Endothelial cell of umbilical vein (primary cell): ENCODE data around the gene PCDHB2. TPM values are rescaled to one million over a fixed set of nuclear protein-coding genes. Genes with fewer than 3 reads are reported as not detected.
"Not testable (repeated sequence)": the region's sequence is repeated elsewhere in the genome, so short reads cannot be mapped to it uniquely, and the experiment has no call there.

Source experiments
- BruUV-seq: library from RNA; stranded (reverse); fragments of 400-500 nt; replicated peaks from 2 replicates; lab custom pipeline; 2021; lab: Mats Ljungman, UMichigan
- CTCF ChIA-PET: fragments of 300-600, 350-600 bp; sonication (Branson Sonifier 250); formaldehyde crosslinking; loops from one replicate; lab custom pipeline; 2021; ENCODE audit warnings: antibody characterized with exemption, inconsistent platforms; lab: Charles Lee
- POLR2A ChIA-PET: fragments of 300-600, 350-600 bp; sonication (Branson Sonifier 250); formaldehyde crosslinking; loops from one replicate; lab custom pipeline; 2021; ENCODE audit warnings: antibody characterized with exemption, inconsistent platforms; lab: Charles Lee
- DNase-seq: peaks from one replicate; pipeline ENCODE4 v3.0.0-alpha.2; 2011; ENCODE audit warnings: low read depth, low spot score
- FAIRE-seq: peaks from 2 replicates; lab custom pipeline; 2011; peaks lifted over from hg19 to GRCh38; lab: Jason Lieb, UNC
- H2AFZ ChIP-seq: 2 replicates; pipeline ENCODE4 v1.6.0; 2012; ENCODE audit warnings: low read depth, low read length, control low read depth, inconsistent platforms
- H3K27ac ChIP-seq: 2 replicates; pipeline ENCODE4 v1.5.1; 2011; ENCODE audit warnings: low read depth, mild to moderate bottlenecking, control low read depth, low read length, moderate library complexity; ENCODE audit not compliant: insufficient read depth
- H3K27me3 ChIP-seq, 2 experiments: 2 replicates each; pipeline versions ENCODE4 v1.6.0 to v1.6.1; 2011; ENCODE audit warnings: low read length in 2 of 2, mixed read lengths in 1 of 2; ENCODE audit not compliant: control insufficient read depth in 2 of 2, insufficient read depth in 2 of 2
- H3K36me3 ChIP-seq, 2 experiments: 2 replicates in 1 of 2; 3 replicates in 1 of 2; pipeline ENCODE4 v1.5.1; 2011; ENCODE audit warnings: low read length in 2 of 2, mild to moderate bottlenecking in 1 of 2, moderate library complexity in 1 of 2; ENCODE audit not compliant: control insufficient read depth in 2 of 2, insufficient read depth in 2 of 2; ENCODE audit errors: extremely low read depth in 1 of 2
- H3K4me1 ChIP-seq: 3 replicates; pipeline ENCODE4 v1.5.1; 2011; ENCODE audit warnings: mild to moderate bottlenecking, low read length; ENCODE audit not compliant: control insufficient read depth, insufficient read depth; ENCODE audit errors: extremely low read depth
- H3K4me2 ChIP-seq: 2 replicates; pipeline ENCODE4 v1.6.1; 2011; ENCODE audit warnings: low read length, control low read depth, mixed read lengths; ENCODE audit not compliant: insufficient read depth
- H3K4me3 ChIP-seq, 3 experiments: fragments of 200-600 bp in 1 of 3; sonication (generic), shearing (Covaris generic) in 1 of 3; replicated peaks in 1 of 3; 2 replicates each; pipeline ENCODE4 v1.5.1; 2011 to 2016; ENCODE audit warnings: control low read depth in 3 of 3, low read length in 3 of 3, mild to moderate bottlenecking in 2 of 3, inconsistent platforms in 1 of 3, low read depth in 1 of 3, moderate library complexity in 1 of 3; ENCODE audit not compliant: insufficient read depth in 1 of 3
- H3K79me2 ChIP-seq: 2 replicates; pipeline ENCODE4 v1.6.0; 2012; ENCODE audit warnings: low read length, inconsistent platforms; ENCODE audit not compliant: control insufficient read depth, insufficient read depth
- H3K9ac ChIP-seq: replicated peaks from 2 replicates; pipeline ENCODE3; 2011; ENCODE audit warnings: low read length, control low read depth; ENCODE audit not compliant: insufficient read depth; ENCODE audit errors: extremely low read depth
- H3K9me1 ChIP-seq: replicated peaks from 3 replicates; pipeline ENCODE4 v1.6.0; 2011; ENCODE audit warnings: mild to moderate bottlenecking, low read length; ENCODE audit not compliant: control insufficient read depth, insufficient read depth; ENCODE audit errors: extremely low read depth
- H3K9me3 ChIP-seq: replicated peaks from 2 replicates; pipeline ENCODE4 v1.5.1; 2012; ENCODE audit warnings: low read length, inconsistent platforms; ENCODE audit not compliant: control insufficient read depth, insufficient read depth
- H4K20me1 ChIP-seq: replicated peaks from 2 replicates; pipeline ENCODE3; 2011; ENCODE audit warnings: mild to moderate bottlenecking, low read length; ENCODE audit not compliant: control insufficient read depth, insufficient read depth; ENCODE audit errors: extremely low read depth
- FOS ChIP-seq: IDR thresholded peaks from 2 replicates; pipeline ENCODE4 v1.6.1; 2011; ENCODE audit warnings: mild to moderate bottlenecking, low read length, moderate library complexity, borderline replicate concordance; ENCODE audit not compliant: insufficient read depth
- POLR2A ChIP-seq: IDR thresholded peaks from 2 replicates; pipeline ENCODE4 v1.6.1; 2012; ENCODE audit warnings: low read depth, mild to moderate bottlenecking, control low read depth, low read length
- POLR2AphosphoS5 ChIP-seq: IDR thresholded peaks from 2 replicates; pipeline ENCODE4 v1.6.1; 2012; ENCODE audit warnings: low read depth, mild to moderate bottlenecking, control low read depth, low read length, moderate library complexity; ENCODE audit not compliant: insufficient read depth
- dilution Hi-C: fragments of 300-500 bp; cut with MboI; formaldehyde crosslinking; loops from one replicate; pipeline ENCODE4 v1.15.0; 2019; ENCODE audit warnings: low sequenced_read_pairs; ENCODE audit not compliant: extremely low pct_ligation_motif_present
- intact Hi-C: fragments of 100-400 bp; cut with micrococcal nuclease; formaldehyde crosslinking; loops from one replicate; pipeline ENCODE4 v1.10.0; 2022
- polyA plus RNA-seq, 4 experiments: library from polyadenylated mRNA; depleted of rRNA in 3 of 4; stranded (reverse) in 3 of 4; unstranded in 1 of 4; fragments of >200 nt; gene quantifications; 2 replicates each; pipeline versions ENCODE4 v1.2.1 to v1.2.3, GENCODE V29; 2011 to 2012; ENCODE audit warnings: missing spikeins in 1 of 4
- total RNA-seq: library from RNA; stranded (reverse); gene quantifications from 2 replicates; pipeline ENCODE4 v1.2.3, GENCODE V29; 2021

Gene PCDHB2
- total and polyA plus RNA-seq, 2 donors (not counting 3 experiments of a cell fraction or from before 2014, with no cell fraction given), result 0.40 to 0.58 TPM

DNA sequence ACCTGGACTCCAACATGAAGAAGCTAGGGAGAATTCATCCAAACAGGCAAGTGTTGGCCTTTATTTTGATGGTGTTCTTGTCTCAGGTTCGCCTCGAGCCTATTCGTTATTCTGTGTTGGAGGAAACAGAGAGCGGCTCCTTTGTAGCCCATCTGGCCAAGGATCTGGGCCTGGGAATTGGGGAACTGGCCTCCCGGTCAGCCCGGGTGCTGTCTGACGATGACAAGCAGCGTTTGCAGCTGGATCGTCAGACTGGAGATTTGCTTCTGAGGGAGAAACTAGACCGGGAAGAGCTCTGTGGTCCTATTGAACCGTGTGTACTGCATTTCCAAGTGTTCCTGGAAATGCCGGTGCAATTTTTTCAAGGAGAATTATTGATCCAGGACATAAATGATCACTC, 27.6 kb downstream of the PCDHB2 start:
- no peak for DNase-seq
- Histone ChIP-seq H3K36me3 (no peaks in the 10 kb centered on the region), H3K9ac (no peak overlapping the region), H3K4me3 (no peak overlapping the region), H3K27ac (no peak overlapping the region), H3K4me1 (no peaks in the 10 kb centered on the region), H3K79me2 (no peaks in the 10 kb centered on the region), H3K9me3 (no peaks in the 10 kb centered on the region), H3K9me1 (no peaks in the 10 kb centered on the region), H3K4me2 (no peak overlapping the region), H4K20me1 (no peaks in the 10 kb centered on the region), H2AFZ (no peak overlapping the region), H3K27me3 (no peaks in the 10 kb centered on the region)
- POLR2A ChIA-PET, result no interaction called here
- TF ChIP-seq POLR2AphosphoS5 (no peak), POLR2A (no peak), FOS (no peak)
- dilution Hi-C loops (no loop called here), intact Hi-C loops (no loop called here)
- FAIRE-seq, result no peak
- no TSS peak for BruUV-seq
- CTCF ChIA-PET, result interaction anchor here (0.7 to 0.8 kb wide), 2 partner anchors 32 to 55 kb away, joined by 3 read pairs; partner anchors contain the start of gene PCDHB8

DNA sequence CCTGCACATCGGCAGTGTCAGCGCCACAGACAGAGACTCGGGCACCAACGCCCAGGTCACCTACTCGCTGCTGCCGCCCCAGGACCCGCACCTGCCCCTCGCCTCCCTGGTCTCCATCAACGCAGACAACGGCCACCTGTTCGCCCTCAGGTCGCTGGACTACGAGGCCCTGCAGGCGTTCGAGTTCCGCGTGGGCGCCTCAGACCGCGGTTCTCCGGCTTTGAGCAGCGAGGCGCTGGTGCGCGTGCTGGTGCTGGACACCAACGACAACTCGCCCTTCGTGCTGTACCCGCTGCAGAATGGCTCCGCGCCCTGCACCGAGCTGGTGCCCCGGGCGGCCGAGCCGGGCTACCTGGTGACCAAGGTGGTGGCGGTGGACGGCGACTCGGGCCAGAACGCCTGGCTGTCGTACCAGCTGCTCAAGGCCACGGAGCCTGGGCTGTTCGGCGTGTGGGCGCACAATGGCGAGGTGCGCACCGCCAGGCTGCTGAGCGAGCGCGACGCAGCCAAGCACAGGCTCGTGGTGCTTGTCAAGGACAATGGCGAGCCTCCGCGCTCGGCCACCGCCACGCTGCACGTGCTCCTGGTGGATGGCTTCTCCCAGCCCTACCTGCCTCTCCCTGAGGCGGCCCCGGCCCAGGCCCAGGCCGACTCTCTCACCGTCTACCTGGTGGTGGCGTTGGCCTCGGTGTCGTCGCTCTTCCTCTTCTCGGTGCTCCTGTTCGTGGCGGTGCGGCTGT, 29.2 kb downstream of the PCDHB2 start:
- H3K27ac ChIP-seq, DNase-seq, POLR2A ChIA-PET, H3K9ac ChIP-seq, H3K4me3 ChIP-seq, H3K4me2 ChIP-seq, H3K79me2 ChIP-seq, FAIRE-seq, H4K20me1 ChIP-seq, H3K9me1 ChIP-seq, dilution Hi-C loops, H3K36me3 ChIP-seq, H3K27me3 ChIP-seq, BruUV-seq, H2AFZ ChIP-seq, H3K4me1 ChIP-seq, CTCF ChIA-PET, H3K9me3 ChIP-seq, intact Hi-C loops: not testable (repeated sequence)
